ENCODE data around the gene TUBA3E.
"Not testable (repeated sequence)": the region's sequence is repeated elsewhere in the genome, so short reads cannot be mapped to it uniquely, and the experiment has no call there.

Gene TUBA3E

DNA sequence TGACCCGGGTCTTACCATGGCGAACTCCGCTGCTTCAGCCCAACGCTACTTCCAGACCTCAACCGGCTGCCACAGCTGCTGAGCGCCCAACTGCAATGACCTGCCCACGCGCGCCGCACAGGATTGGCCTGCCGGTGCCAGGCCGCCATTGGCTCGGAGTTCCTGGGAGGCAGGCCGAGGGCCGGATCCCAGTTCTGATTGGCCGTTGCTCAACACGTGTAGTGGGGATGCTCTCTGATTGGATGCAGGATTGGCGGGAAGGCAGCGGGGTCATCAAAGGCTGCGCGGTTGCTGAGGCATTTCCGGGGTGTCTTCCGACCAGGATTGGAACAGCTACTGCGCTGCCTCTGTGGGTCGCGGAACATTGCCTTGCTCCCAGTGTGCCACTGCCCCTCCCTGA lies at the start of gene TUBA3E:
Gene TUBA3E (minus strand): TSS at position 97 of the 400 bp plus-strand sequence. CDS start 79 bp downstream, at position 18.
- H3K27ac ChIP-seq, result no peak within 1 kb of the TSS
- no peak for DNase-seq (ENCODE audit: low read depth, low spot score)

DNA sequence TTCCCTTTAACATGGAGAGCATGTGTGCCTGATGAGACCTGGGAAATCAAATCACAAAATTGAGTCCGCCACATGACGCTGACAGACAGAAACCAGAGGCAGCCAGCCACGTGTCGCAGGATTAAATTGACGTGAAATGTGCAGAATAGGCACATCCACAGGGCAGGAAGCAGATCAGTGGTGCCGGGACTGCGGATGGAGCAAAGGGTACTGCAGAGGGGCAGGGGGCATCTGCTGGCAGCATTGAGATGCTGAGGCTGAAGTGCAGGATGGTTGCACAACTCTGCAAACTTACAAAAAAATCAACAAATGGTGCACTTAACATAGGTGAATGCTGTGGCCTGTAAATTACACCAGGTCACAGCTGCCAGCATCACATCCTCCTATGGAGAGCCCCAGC lies 48.2 kb upstream of the TUBA3E start:
- H3K27ac ChIP-seq, result no peak overlapping the region
- DNase-seq (ENCODE audit: low read depth, low spot score), result no peak

GRCh38 chr2:130245976-130246375 lies 47.7 kb upstream of the TUBA3E start:
- DNase-seq (ENCODE audit: low read depth, low spot score), result no peak
- no peak overlapping the region for H3K27ac ChIP-seq

GRCh38 chr2:130243359-130243758 lies 45.1 kb upstream of the TUBA3E start:
- H3K27ac ChIP-seq, result no peak overlapping the region
- no peak for DNase-seq (ENCODE audit: low read depth, low spot score)

DNA sequence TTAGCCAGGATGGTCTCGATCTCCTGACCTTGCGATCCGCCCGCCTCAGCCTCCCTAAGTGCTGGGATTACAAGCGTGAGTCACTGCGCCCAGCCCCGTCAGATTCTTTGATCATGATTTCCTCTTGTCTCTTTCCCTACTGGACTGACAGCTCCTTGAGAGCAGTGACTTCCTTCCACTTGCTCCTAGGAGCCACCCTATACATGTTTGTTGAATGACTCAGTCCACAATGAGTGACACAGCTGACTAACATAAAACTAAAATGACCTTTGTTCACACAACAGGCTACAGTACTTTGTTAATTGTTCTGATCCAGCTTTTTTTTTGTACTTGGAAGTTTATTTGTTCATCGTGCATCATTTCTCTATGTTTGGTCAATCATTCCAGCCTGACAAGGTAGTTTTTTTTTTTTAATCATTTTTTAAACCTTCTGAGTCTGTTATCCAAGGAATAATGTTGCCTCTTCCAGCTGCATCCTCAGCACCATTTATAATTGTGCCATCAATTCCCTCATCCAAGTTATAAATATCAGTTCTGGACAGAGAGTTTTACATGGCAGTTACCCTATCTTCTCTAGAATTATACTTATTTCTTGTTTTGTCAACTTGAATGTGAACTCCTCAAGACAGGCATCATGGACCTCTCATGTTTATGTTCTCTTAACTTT lies 42.9 kb upstream of the TUBA3E start:
- DNase-seq (ENCODE audit: low read depth, low spot score), result peak; percentile 75
- H3K27ac ChIP-seq, result peak overlapping the region; percentile 46

DNA sequence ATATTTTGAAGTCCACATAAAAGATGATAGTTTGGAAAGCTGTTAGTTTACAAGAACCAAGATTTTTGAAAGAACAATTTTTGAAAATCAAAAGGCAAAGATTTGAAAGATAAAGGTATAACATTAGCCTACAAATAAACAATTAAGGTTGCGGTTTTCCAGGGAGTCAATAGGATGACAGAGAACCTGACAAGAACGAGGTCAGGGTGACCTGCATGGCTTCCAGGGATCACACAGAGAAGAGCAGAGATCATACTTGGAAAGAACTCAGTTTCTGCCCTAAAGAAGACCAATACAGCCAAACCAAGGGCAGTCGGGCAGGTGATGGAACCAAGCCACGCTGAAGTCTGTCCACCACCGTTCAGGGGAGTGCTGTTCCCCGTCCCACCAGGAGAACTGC lies 41.3 kb upstream of the TUBA3E start:
- not testable (repeated sequence) for H3K27ac ChIP-seq; DNase-seq (ENCODE audit: low read depth, low spot score)

DNA sequence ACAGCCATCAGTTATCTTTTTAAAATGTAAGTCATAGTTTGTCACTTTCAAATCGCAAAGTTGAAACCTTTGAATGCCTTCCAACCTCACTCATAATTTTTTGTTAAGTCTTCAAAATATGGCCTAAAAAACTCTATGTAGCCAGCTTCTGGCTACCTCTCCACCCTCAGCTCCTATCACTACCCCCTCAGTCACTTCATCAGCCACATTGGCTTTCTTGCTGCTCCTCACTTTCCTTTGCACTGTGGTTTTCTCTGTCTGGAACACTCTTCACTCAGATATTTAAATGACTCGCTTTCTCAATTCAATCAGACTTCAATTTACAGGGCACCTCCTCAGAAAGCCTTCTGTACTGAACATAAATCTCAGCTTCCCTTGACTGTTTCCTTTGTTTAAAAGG lies 34.8 kb upstream of the TUBA3E start:
- not testable (repeated sequence) for DNase-seq (ENCODE audit: low read depth, low spot score); H3K27ac ChIP-seq

GRCh38 chr2:130231656-130232055 lies 33.4 kb upstream of the TUBA3E start:
- no peak overlapping the region for H3K27ac ChIP-seq
- no peak for DNase-seq (ENCODE audit: low read depth, low spot score)

DNA sequence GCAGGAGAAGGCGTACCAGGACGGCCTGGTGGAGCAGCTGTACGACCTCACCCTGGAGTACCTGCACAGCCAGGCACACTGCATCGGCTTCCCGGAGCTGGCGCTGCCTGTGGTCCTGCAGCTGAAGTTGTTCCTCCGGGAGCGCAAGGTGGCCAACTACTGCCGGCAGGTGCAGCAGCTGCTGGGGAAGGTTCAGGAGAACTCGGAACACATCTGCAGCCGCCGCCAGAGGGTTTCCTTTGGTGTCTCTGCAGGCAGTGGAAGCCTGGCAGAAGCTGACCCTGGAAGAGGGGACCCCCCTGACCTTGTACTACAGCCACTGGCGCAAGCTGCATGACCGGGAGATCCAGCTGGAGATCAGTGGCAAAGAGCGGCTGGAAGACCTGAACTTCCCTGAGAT lies 32.7 kb upstream of the TUBA3E start:
- not testable (repeated sequence) for H3K27ac ChIP-seq; DNase-seq (ENCODE audit: low read depth, low spot score)

GRCh38 chr2:130230376-130230775 lies 32.1 kb upstream of the TUBA3E start:
- not testable (repeated sequence) for H3K27ac ChIP-seq; DNase-seq (ENCODE audit: low read depth, low spot score)

GRCh38 chr2:130229161-130229510 lies 30.9 kb upstream of the TUBA3E start:
- not testable (repeated sequence) for DNase-seq (ENCODE audit: low read depth, low spot score); H3K27ac ChIP-seq

DNA sequence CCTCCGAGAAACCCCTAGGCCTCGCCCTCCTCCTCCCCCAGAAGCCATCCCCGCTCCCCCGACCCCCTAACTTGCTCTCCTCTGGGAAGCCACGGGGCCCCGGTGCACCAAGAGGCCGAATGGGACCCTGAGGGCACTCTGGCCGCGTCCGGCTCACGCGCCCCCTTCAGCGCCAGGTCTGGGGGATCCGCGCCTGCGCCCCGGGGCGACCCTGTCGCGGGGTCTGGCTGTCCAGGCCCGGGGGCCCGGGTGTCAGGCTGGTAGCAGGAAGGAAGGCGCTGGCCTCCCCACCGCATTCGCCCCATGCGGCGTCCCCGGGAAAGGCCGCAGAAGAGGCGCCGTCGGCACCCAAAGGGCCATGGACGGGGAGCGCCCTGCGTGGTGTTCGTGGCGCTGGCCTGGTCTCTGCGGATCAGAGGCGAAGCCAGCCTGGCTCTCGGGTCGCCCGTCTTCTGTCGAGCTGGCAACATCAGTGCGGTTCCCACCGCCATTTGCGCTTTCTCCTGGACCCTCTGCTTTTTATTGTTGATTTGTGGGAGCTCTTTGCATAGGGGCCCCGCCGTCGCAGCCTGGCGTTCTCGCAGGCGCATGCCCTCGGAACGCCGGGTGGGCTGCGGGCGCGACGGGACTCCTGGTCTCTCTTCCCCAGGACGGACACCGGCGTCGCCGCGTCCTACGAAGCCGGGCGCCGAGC lies 30.4 kb upstream of the TUBA3E start:
- not testable (repeated sequence) for DNase-seq (ENCODE audit: low read depth, low spot score); H3K27ac ChIP-seq

DNA sequence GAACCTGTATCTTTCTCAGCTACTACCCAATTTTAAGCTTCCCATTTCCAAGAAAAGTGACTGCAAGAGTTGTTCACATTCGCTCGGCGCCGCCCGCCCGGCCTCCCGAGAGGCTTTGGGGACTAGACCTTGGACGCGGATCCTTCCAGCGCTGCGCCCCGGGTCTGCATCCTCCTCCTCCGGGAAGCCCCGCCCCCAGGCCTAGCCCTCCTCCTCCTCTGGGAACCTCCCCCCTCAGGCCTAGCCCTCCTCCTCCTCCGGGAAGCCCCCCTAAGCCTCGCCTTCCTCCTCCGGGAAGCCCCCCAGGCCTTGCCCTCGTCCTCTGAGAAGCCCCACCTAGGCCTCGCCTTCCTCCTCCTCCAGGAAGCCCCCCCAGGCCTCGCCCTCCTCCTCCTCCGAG lies 29.8 kb upstream of the TUBA3E start:
- DNase-seq (ENCODE audit: low read depth, low spot score); H3K27ac ChIP-seq: not testable (repeated sequence)

DNA sequence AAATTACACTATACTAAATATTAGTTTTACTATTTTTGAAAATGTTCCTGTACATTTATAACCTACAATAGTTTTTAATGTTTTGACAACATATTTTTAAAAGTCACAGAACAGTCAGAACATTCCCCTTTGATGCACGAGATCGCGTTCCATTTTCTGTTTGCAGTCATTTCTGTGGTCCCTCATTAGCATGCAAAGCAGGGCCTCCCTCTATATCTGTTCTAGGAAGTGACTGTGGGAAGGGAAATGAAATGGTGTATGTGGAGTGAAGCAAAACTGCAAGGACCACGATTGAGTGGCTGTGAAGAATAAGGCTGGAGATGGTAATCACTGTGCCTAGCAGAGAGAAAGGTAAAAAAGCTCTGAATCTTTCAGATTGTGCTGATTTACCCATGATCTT lies 24.3 kb upstream of the TUBA3E start:
- DNase-seq (ENCODE audit: low read depth, low spot score); H3K27ac ChIP-seq: not testable (repeated sequence)

- not testable (repeated sequence) for DNase-seq (ENCODE audit: low read depth, low spot score); H3K27ac ChIP-seq
Measured at GRCh38 chr2:130220505-130220904, 22.3 kb upstream of the TUBA3E start.

DNA sequence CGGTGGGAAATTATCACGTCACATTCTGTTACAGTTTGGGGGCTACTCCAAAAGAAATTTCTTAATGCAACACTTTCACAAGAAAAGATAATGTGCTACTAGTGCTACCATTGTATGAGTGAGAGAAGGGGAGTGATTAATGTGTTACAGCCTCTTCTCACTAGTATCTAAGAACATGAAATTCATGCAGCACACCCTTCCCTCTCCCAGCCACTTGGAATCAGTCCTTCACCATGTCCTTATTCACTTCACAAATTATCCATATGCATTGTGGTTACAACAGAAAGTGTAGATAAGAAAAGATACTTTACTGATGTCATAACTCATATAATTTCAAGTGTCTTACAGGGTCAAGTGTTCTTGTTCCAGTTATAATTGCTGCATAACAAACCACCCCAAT lies 20.9 kb upstream of the TUBA3E start:
- H3K27ac ChIP-seq; DNase-seq (ENCODE audit: low read depth, low spot score): not testable (repeated sequence)

GRCh38 chr2:130207051-130207450 lies 8.8 kb upstream of the TUBA3E start:
- not testable (repeated sequence) for DNase-seq (ENCODE audit: low read depth, low spot score); H3K27ac ChIP-seq

DNA sequence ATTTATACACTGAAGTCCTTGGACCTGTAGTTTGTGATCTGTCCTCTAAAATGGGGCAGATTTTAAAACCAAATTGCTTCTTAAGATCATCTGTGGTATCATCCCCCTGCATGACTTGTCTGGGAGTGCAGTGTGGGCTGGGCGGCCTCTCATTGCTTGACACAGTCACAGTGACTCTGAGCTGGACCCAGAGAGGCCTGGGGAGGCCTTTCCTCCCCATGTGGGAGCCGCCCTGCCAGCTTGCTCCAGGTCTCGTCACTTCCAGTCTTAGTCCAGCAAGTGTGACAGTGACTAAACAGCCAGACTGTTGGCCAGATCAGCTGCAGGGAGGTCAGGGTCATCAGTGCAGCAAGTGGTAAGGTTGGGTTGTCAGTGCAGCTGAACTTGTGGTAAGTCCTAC lies 4.9 kb upstream of the TUBA3E start:
- not testable (repeated sequence) for H3K27ac ChIP-seq; DNase-seq (ENCODE audit: low read depth, low spot score)

DNA sequence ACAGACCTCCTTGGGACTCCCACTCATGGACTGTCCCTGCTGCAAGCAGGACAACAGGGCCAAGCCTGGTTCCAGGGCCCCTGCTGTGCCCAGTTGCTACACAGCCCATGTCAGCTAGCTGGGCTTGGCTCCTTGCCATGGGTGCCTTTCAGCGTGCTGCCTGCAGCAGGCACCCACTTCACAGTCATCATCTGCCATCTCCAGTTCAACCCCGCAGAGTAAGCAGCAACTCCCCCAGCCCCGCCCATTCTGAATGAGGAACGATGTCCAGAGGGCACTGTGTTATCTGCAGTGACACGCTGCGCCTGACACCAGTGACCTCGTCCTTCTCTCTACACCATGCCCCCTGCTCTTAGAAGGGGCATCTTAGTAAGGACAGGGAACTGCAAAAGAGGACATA lies 4.3 kb upstream of the TUBA3E start:
- not testable (repeated sequence) for H3K27ac ChIP-seq; DNase-seq (ENCODE audit: low read depth, low spot score)

GRCh38 chr2:130196052-130196451 lies 2.2 kb downstream of the TUBA3E start:
- DNase-seq (ENCODE audit: low read depth, low spot score); H3K27ac ChIP-seq: not testable (repeated sequence)

DNA sequence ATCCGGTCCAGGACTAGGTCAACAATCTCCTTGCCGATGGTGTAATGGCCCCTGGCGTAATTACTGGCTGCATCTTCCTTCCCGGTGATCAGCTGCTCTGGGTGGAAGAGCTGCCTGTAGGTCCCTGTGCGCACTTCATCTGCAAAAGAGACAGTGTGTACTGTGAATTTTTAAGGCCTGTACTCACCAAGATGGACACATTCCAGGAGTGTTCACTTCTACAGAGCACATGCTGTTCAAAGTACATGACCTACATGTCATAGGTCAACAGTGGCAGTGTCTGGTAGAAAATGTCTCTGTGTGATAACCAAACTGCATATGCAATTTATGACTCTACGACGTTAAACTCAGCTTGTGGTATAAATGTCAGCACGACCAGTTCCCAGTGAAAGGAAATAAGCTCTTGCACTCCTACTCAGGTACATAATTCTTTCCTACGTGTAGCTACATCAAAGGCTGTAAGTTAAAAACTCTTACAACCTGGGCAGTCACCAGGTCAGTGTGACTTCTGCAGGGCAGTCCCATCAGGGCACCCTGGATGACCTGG lies 3.1 kb downstream of the TUBA3E start:
- DNase-seq (ENCODE audit: low read depth, low spot score); H3K27ac ChIP-seq: not testable (repeated sequence)
